OCI-LY3 (cell line): ENCODE measurements around the gene PLS1.

Experiments
- CTCF ChIP-seq: fragments of 200-600, 300-600 bp; sonication (generic); IDR thresholded peaks from 2 replicates; pipeline ENCODE4 v1.5.1; 2014; ENCODE audit warnings: antibody characterized with exemption, low read length, low read depth
- EZH2phosphoT487 ChIP-seq: fragments of 200-600 bp; shearing (Covaris generic); IDR thresholded peaks from 2 replicates; pipeline ENCODE4 v1.6.1; 2018; ENCODE audit warnings: antibody characterized with exemption, mixed run types, low read depth

GRCh38 chr3:142706321-142707127 is 110.3 kb downstream of the PLS1 start:
- no peak for TF ChIP-seq CTCF
- TF ChIP-seq EZH2phosphoT487 = no peak
